HL-60 (cell line): Measurements from ENCODE around the gene KLF5.

Experiments used
- DNase-seq, 2 experiments: peaks; one replicate each; pipeline ENCODE4 v3.0.0-alpha.2; 2010 to 2020; ENCODE audit warnings: low read depth in 1 of 2, low spot score in 1 of 2
- H3K27ac ChIP-seq: fragments of 250-450 bp; sonication (Bioruptor Pico); replicated peaks from 2 replicates; pipeline ENCODE4 v1.5.1; 2020; ENCODE audit warnings: mild to moderate bottlenecking, moderate library complexity
- H3K27me3 ChIP-seq: fragments of 250-450 bp; sonication (Bioruptor Pico); 2 replicates; pipeline ENCODE4 v1.5.1; 2021; ENCODE audit warnings: mild to moderate bottlenecking, moderate library complexity; ENCODE audit not compliant: insufficient read depth, poor library complexity, severe bottlenecking
- H3K4me3 ChIP-seq: replicated peaks from 2 replicates; pipeline ENCODE4 v1.5.1; 2011; ENCODE audit warnings: mild to moderate bottlenecking, control low read depth, low read length; ENCODE audit not compliant: insufficient read depth
- CTCF ChIP-seq: IDR thresholded peaks from one replicate; pipeline ENCODE4 v1.5.1; 2011; ENCODE audit warnings: low read length, control low read depth, inconsistent platforms; ENCODE audit not compliant: insufficient read depth
- GABPA ChIP-seq: IDR thresholded peaks from 2 replicates; pipeline ENCODE4 v1.6.1; 2012; ENCODE audit warnings: low read depth
- POLR2AphosphoS5 ChIP-seq: IDR thresholded peaks from 2 replicates; pipeline ENCODE4 v1.6.1; 2012; ENCODE audit warnings: low read depth
- REST ChIP-seq: IDR thresholded peaks from 2 replicates; pipeline ENCODE4 v1.6.1; 2012; ENCODE audit warnings: low read depth; ENCODE audit not compliant: insufficient replicate concordance
- SPI1 ChIP-seq: IDR thresholded peaks from 2 replicates; pipeline ENCODE4 v1.6.1; 2012; ENCODE audit warnings: low read depth, mild to moderate bottlenecking, borderline replicate concordance

Gene KLF5

DNA sequence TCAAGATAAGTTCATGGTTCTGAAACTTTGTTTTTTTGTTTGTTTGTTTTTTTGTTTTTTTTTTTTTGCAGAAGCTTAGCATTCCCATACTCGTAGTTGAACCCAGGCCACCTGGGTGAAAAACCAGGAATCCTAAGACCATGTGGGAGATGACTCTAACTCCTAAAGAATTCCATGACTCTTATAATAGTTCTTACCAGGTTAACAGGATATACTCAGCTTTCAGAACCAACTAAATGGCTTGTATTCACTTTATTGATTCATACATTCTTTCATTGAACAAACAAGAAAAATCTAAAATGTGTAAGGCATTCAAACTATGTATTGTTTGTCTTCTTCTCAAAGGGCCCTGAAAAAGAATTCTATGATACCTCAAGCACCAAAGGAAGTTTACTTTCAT, 40.5 kb upstream of the KLF5 start:
- TF ChIP-seq REST, result no peak
- no peak for TF ChIP-seq SPI1
- TF ChIP-seq CTCF, result no peak
- TF ChIP-seq GABPA, result no peak
- TF ChIP-seq POLR2AphosphoS5, result no peak
- Histone ChIP-seq H3K4me3 (no peak overlapping the region), H3K27me3 (no peaks in the 10 kb centered on the region), H3K27ac (no peak overlapping the region)
- DNase-seq, result no peak

DNA sequence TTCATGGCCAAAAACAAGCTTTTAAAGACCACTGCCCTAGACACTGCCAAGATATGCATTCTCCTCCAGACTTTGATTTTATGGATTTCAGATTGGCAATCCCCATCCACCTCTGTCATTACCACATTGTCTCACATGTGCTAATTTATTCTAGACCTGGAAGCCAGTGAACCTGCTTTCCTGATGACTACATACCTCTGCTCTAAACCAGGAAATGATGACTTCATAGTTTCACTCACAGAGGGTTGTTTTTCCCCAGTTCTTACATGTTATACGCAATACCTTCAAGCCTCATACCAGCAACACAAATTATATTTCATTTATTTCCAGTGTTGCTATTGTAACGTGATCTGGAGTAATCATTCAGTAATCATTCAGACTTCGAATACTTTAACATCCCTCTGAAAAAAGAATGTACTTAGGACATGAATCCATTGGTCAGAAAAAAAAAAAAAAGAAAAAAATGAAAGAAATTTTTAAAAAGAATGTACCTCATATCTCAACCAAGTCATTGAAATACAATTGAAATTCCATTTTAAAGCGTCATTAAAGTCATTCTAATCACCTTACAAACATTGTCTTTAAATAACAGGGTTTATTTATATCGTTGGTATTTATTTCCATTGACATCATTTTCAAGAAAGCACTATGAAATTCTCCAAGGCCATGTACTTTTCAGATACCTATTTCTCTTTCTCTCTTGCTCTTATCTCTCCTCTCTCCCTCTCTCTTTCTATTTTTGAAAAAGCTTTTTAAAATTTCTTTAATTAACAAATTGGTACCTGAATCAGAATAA, 33.4 kb upstream of the KLF5 start:
- TF ChIP-seq CTCF (no peak), GABPA (no peak)
- H3K4me3 ChIP-seq, result no peak overlapping the region
- no peaks in the 10 kb centered on the region for H3K27me3 ChIP-seq
- no peak overlapping the region for H3K27ac ChIP-seq
- DNase-seq, result peak in 1 of 2 experiments; percentile 31

- TF ChIP-seq POLR2AphosphoS5 (no peak), SPI1 (no peak), CTCF (no peak), GABPA (no peak), REST (no peak)
Observed at GRCh38 chr13:73034901-73035300, 23.9 kb upstream of the KLF5 start.

DNA sequence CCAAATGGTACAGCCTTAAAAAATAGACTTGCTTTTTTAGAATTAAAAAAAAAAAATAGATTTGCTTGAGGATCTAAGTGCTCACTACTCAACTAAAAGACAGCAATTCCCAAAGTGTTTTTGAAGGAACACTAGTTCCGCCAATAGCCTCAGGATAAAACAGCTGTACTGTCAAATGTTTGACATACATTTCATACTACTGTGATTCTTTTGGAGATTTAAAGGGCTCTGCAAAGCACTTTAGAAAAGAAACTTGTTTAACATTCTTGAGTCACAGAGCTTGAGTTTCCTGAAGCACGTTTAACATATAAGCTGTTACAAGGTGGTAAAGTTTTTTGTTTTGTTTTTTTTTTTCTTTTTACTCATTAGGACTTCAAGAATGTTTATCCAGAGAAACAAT, 23.1 kb upstream of the KLF5 start:
- TF ChIP-seq CTCF, result no peak
- TF ChIP-seq SPI1, result no peak
- TF ChIP-seq GABPA, result no peak
- no peak for TF ChIP-seq REST
- TF ChIP-seq POLR2AphosphoS5, result no peak
- no peak overlapping the region for H3K27ac ChIP-seq
- no peak for DNase-seq

More at GRCh38 chr13:73034901-73035300, 23.9 kb upstream of the KLF5 start:
- Histone ChIP-seq H3K27me3 (no peaks in the 10 kb centered on the region), H3K4me3 (no peak overlapping the region), H3K27ac (no peak overlapping the region)
- DNase-seq, result no peak

More for the DNA sequence above, 23.1 kb upstream of the KLF5 start:
- no peaks in the 10 kb centered on the region for H3K27me3 ChIP-seq
- no peak overlapping the region for H3K4me3 ChIP-seq
